ENCODE results near the gene TMEM17. TPM values are rescaled to one million over a fixed set of nuclear protein-coding genes. Genes with fewer than 3 reads are reported as not detected.
A peak's percentile ranks its signal among the peaks of the same experiment; 100 is the strongest.

TMEM17 gene
- total RNA-seq, 1 donor from 2014 or later, result 4.2 TPM

GRCh38 chr2:62504657-62505056, 1.3 kb downstream of the TMEM17 start:
- H3K9me3 Mint-ChIP-seq, result no peaks in the 10 kb centered on the region
- TF ChIP-seq CTCF (conservative IDR thresholded peaks at IDR 0.05), result no peak
- H3K4me3 Mint-ChIP-seq, result peak overlapping the region; percentile 92
- H3K27me3 Mint-ChIP-seq, result no peaks in the 10 kb centered on the region
- peak overlapping the region; percentile 90 for H3K27ac Mint-ChIP-seq
- peaks cover 12% of the 10 kb centered on the region for H3K4me1 Mint-ChIP-seq (ENCODE audit: unreplicated experiment)
- H3K36me3 Mint-ChIP-seq, result no peaks in the 10 kb centered on the region
- DNase-seq (ENCODE audit: extremely low spot score, unreplicated experiment), result no peak

GRCh38 chr2:62501794-62502500, 4.0 kb downstream of the TMEM17 start:
- Mint-ChIP-seq H3K9me3 (no peaks in the 10 kb centered on the region), H3K4me3 (no peak overlapping the region), H3K27ac (no peak overlapping the region), H3K4me1 (ENCODE audit: unreplicated experiment) (peaks cover 15% of the 10 kb centered on the region), H3K27me3 (no peaks in the 10 kb centered on the region), H3K36me3 (no peaks in the 10 kb centered on the region)
- no peak for DNase-seq (ENCODE audit: extremely low spot score, unreplicated experiment)
- TF ChIP-seq CTCF (conservative IDR thresholded peaks at IDR 0.05), result no peak

- DNase-seq (ENCODE audit: extremely low spot score, unreplicated experiment), result no peak
- Mint-ChIP-seq H3K27ac (no peak overlapping the region), H3K9me3 (no peaks in the 10 kb centered on the region), H3K27me3 (no peaks in the 10 kb centered on the region), H3K4me1 (ENCODE audit: unreplicated experiment) (peaks cover 10% of the 10 kb centered on the region), H3K4me3 (no peak overlapping the region), H3K36me3 (no peaks in the 10 kb centered on the region)
- TF ChIP-seq CTCF (conservative IDR thresholded peaks at IDR 0.05), result no peak
Measured at GRCh38 chr2:62501069-62501468, 4.9 kb downstream of the TMEM17 start.

- Mint-ChIP-seq H3K36me3 (no peaks in the 10 kb centered on the region), H3K4me1 (ENCODE audit: unreplicated experiment) (peaks cover 4% of the 10 kb centered on the region), H3K27me3 (no peaks in the 10 kb centered on the region), H3K27ac (no peak overlapping the region), H3K4me3 (no peak overlapping the region), H3K9me3 (no peaks in the 10 kb centered on the region)
- DNase-seq (ENCODE audit: extremely low spot score, unreplicated experiment), result no peak
- no peak for TF ChIP-seq CTCF (conservative IDR thresholded peaks at IDR 0.05)
Measured at GRCh38 chr2:62499430-62500060, 6.5 kb downstream of the TMEM17 start.

- H3K4me1 Mint-ChIP-seq (ENCODE audit: unreplicated experiment), result peaks cover 4% of the 10 kb centered on the region
- H3K27me3 Mint-ChIP-seq, result no peaks in the 10 kb centered on the region
- no peaks in the 10 kb centered on the region for H3K36me3 Mint-ChIP-seq
- no peak for DNase-seq (ENCODE audit: extremely low spot score, unreplicated experiment)
- TF ChIP-seq CTCF (conservative IDR thresholded peaks at IDR 0.05), result no peak
- no peak overlapping the region for H3K27ac Mint-ChIP-seq
- no peaks in the 10 kb centered on the region for H3K9me3 Mint-ChIP-seq
- no peak overlapping the region for H3K4me3 Mint-ChIP-seq
Measured at GRCh38 chr2:62498739-62499138, 7.3 kb downstream of the TMEM17 start.

All from type B pancreatic cell (in vitro differentiated cells).